Activated CD8-positive, alpha-beta T cell treated with anti-CD3 and anti-CD28 coated beads for 36 hours (primary cell): ENCODE measurements around the gene SYNJ2. TPM values are rescaled to one million over a fixed set of nuclear protein-coding genes. Genes with fewer than 3 reads are reported as not detected.

Experiments used
- ATAC-seq: fragments of 200-7000 bp; cut with Tn5 transposase; one replicate; pipeline ENCODE4 v1.10.0; 2021; ENCODE audit warnings: mild to moderate bottlenecking, moderate library complexity
- CTCF ChIA-PET: fragments of 350-600 bp; sonication (Branson Sonifier 250); formaldehyde crosslinking; loops from one replicate; lab custom pipeline; 2021; ENCODE audit warnings: antibody characterized with exemption; lab: Charles Lee
- POLR2A ChIA-PET: fragments of 350-600 bp; sonication (Branson Sonifier 250); formaldehyde crosslinking; loops from one replicate; lab custom pipeline; 2021; ENCODE audit warnings: antibody characterized with exemption; lab: Charles Lee
- DNase-seq: peaks from one replicate; pipeline ENCODE4 v3.0.0-alpha.2; 2020
- H3K27ac Mint-ChIP-seq: one replicate; pipeline ENCODE4 v1.8.0; 2021; ENCODE audit warnings: mild to moderate bottlenecking, mixed read lengths
- H3K27me3 Mint-ChIP-seq: one replicate; pipeline ENCODE4 v1.8.0; 2021; ENCODE audit warnings: mixed read lengths
- H3K36me3 Mint-ChIP-seq: one replicate; pipeline ENCODE4 v1.8.0; 2021; ENCODE audit warnings: low read depth, mixed read lengths
- H3K4me1 Mint-ChIP-seq: one replicate; pipeline ENCODE4 v1.8.0; 2021; ENCODE audit warnings: low read depth, mixed read lengths
- H3K4me3 Mint-ChIP-seq: one replicate; pipeline ENCODE4 v1.8.0; 2021; ENCODE audit warnings: mild to moderate bottlenecking, moderate library complexity, mixed read lengths
- H3K9me3 Mint-ChIP-seq: one replicate; pipeline ENCODE4 v1.8.0; 2021; ENCODE audit warnings: mixed read lengths
- intact Hi-C: fragments of 100-400 bp; cut with micrococcal nuclease; formaldehyde crosslinking; loops from one replicate; pipeline ENCODE4 v1.10.0; 2022
- total RNA-seq, 2 experiments: library from RNA; stranded (reverse); gene quantifications; one replicate each; pipeline ENCODE4 v1.2.3, GENCODE V29; 2021
- TF ChIP-seq, protein P1 (sequence below): fragments of 200-600 bp; IDR thresholded peaks from one replicate; pipeline ENCODE4 v1.8.0; 2022; ENCODE audit warnings: antibody characterized with exemption, mild to moderate bottlenecking

Gene SYNJ2
- total RNA-seq, 2 experiments from 2014 or later, result 27.7 to 28.5 TPM

DNA sequence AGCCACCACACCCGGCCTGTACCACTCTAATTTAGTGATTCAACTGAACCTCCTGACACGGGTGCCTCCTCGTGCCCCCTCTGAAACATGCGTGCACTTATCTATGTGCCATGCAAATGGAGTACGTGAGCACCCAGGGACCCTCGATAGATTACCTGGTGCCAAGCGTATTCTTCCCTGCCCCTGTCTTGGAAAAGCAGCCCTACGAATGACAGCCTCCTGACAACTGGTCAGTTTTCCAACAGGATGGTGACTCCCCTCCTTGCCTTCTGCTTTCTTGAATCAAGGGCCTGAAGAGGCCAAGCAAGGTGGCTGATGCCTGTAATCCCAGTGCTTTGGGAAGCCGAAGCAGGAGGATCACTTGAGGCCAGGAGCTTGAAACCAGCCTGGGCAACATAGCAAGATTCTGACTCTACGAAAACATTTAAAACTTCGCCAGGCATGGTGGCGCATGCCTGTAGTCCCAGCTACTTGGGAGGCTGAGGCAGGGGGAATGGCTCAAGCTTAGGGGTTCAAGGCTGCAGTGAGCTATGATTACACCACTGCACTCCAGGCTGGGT is 25.4 kb upstream of the SYNJ2 start:
- TF ChIP-seq, protein P1, sequence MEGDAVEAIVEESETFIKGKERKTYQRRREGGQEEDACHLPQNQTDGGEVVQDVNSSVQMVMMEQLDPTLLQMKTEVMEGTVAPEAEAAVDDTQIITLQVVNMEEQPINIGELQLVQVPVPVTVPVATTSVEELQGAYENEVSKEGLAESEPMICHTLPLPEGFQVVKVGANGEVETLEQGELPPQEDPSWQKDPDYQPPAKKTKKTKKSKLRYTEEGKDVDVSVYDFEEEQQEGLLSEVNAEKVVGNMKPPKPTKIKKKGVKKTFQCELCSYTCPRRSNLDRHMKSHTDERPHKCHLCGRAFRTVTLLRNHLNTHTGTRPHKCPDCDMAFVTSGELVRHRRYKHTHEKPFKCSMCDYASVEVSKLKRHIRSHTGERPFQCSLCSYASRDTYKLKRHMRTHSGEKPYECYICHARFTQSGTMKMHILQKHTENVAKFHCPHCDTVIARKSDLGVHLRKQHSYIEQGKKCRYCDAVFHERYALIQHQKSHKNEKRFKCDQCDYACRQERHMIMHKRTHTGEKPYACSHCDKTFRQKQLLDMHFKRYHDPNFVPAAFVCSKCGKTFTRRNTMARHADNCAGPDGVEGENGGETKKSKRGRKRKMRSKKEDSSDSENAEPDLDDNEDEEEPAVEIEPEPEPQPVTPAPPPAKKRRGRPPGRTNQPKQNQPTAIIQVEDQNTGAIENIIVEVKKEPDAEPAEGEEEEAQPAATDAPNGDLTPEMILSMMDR, result no peak
- DNase-seq (no peak), ATAC-seq (no peak)
- Mint-ChIP-seq H3K27ac (no peak overlapping the region), H3K36me3 (peaks cover 14% of the 10 kb centered on the region), H3K4me1 (peaks cover 4% of the 10 kb centered on the region), H3K27me3 (no peaks in the 10 kb centered on the region), H3K4me3 (no peak overlapping the region), H3K9me3 (peaks cover 16% of the 10 kb centered on the region)
- ChIA-PET CTCF (no interaction called here), POLR2A (interaction anchor here (0.6 kb wide), 1 partner anchor 228 kb away, joined by 5 read pairs; no protein-coding TSS in a partner anchor)
- intact Hi-C loops, result no loop called here

DNA sequence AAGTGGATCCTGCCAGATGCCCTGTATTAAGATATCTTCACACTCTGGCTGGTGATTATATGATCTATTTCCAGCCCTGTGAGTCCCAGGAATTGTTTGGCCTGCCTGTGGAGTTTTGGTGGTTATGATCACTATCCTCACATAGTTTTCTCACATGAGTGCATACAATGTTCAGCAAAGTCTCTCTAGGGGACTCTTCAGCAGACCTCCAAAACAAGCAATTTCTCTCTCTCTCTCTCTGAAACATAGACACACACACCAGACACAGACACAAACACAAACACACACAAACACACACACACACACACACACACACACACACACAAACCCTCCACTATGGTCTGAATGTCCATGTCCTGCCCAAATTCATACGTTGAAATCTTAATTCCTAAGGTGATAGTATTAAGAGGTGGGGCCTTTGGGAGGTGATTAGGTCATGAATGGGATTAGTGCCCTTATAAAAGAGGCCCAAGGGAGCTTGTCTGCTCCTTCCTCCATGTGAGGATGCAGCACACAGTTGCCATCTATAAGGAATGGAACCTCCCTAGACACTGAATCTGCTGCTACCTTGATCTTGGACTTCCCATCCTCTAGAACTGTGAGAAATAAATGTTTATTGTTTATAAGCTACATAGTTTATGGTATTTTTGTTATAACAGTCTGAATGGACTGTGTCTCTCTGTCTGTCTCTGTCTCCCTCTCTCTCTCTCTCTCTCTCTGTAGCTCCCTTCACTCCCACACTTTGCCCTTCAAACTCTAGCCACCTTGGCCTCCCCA is 22.0 kb upstream of the SYNJ2 start:
- Mint-ChIP-seq H3K36me3 (peaks cover 14% of the 10 kb centered on the region), H3K27me3 (no peaks in the 10 kb centered on the region), H3K4me3 (no peak overlapping the region), H3K27ac (peak overlapping the region; percentile 6), H3K4me1 (peaks cover 20% of the 10 kb centered on the region), H3K9me3 (peaks cover 18% of the 10 kb centered on the region)
- ChIA-PET CTCF (no interaction called here), POLR2A (interaction anchor here (1.1 to 1.3 kb wide), 2 partner anchors 9 to 14 kb away, joined by 3 read pairs; no protein-coding TSS in a partner anchor)
- TF ChIP-seq, protein P1, result no peak
- ATAC-seq (no peak), DNase-seq (no peak)
- intact Hi-C loops, result no loop called here

DNA sequence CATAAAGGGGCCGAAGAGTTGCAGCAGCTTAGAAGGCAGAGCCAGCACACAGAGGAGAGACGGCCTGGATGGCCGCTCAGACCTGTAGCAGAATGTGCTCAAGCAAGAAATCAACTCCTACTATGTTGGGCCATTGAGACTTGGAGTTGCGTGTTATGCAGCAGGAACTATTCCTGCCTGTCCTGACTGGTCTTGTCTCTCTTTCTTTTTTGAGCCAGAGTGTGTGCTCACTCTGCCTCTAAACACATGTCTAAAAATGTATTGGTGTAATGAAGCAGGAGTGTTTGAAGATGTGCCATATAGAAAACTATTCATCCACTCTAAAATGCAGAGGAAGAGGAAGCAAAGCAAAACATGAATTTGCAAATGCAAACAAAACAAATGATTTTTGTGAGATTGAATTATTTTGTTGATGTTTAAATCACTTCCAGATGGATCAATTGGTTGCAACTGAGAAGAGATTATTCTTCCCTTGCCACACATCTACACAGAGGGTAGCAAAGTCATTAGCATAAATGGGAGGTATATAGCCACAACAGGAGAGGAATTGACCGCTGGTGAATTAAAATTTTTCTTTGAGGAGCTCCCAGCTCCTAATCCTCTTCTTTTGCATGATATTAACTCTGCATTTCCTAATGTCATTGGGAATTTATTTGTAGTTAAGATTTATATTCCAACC is 20.4 kb upstream of the SYNJ2 start:
- ChIA-PET POLR2A (no interaction called here), CTCF (interaction anchor here (1.0 to 1.6 kb wide), 4 partner anchors 13 to 111 kb away, joined by 3 to 7 read pairs (median 4); partner anchors contain the start of gene SYNJ2)
- H3K9me3 Mint-ChIP-seq, result peaks cover 18% of the 10 kb centered on the region
- H3K36me3 Mint-ChIP-seq, result peaks cover 14% of the 10 kb centered on the region
- DNase-seq, result no peak
- no peak overlapping the region for H3K27ac Mint-ChIP-seq
- no peaks in the 10 kb centered on the region for H3K27me3 Mint-ChIP-seq
- H3K4me1 Mint-ChIP-seq, result peaks cover 20% of the 10 kb centered on the region
- intact Hi-C loops, result no loop called here
- ATAC-seq, result no peak
- TF ChIP-seq, protein P1, result no peak
- H3K4me3 Mint-ChIP-seq, result no peak overlapping the region

DNA sequence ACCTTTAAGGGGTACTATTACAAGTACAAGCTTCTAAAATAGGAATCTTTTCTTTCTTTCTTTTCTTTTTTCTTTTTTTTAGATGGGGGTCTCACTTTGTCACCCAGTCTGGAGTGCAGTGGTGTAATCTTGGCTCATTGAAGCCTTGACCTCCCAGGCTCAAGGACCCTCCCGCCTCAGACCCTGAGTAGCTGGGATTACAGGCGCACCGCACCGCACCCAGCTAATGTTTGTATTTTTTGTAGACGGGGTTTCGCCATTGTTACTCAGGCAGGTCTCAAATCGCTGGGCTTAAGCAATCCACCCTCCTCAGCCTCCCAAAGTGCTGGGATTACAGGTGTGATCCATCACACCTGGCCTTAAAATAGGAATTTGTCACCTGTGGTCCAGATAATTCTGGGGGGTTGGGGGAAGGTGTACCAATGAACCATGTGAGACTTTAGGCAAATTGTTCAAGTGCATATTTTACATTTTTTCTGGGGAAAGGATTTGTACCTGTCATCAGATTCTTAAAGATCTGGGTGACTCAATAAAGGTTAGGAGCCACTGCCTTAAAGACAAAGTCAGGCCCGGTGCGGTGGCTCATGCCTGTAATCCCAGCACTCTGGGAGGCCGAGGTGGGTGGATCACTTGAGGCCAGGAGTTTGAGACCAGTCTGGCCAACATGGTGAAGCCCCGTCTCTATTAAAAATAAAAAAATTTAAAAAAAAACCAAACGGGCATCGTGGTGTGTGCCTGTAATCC is 19.7 kb upstream of the SYNJ2 start:
- Mint-ChIP-seq H3K4me3 (peak overlapping the region; percentile 59), H3K27me3 (no peaks in the 10 kb centered on the region), H3K4me1 (peaks cover 20% of the 10 kb centered on the region), H3K9me3 (peaks cover 18% of the 10 kb centered on the region), H3K36me3 (peaks cover 14% of the 10 kb centered on the region), H3K27ac (peak overlapping the region; percentile 88)
- ChIA-PET CTCF (interaction anchor here (1.1 to 1.7 kb wide), 4 partner anchors 16 to 110 kb away, joined by 3 to 7 read pairs (median 4); partner anchors contain the start of gene SYNJ2), POLR2A (interaction anchor here (1.5 kb wide), 1 partner anchor 21 kb away, joined by 4 read pairs; no protein-coding TSS in a partner anchor)
- no peak for DNase-seq
- intact Hi-C loops, result no loop called here
- ATAC-seq, result no peak
- TF ChIP-seq, protein P1, result no peak
